HG02970 (cell line): ENCODE results near the gene TUBGCP4.

Experiments
- ATAC-seq: cut with Tn5 transposase; IDR thresholded peaks from one replicate; pipeline ENCODE4 v1.9.1; 2021; ENCODE audit warnings: mild to moderate bottlenecking, moderate library complexity, moderate number of reproducible peaks; ENCODE audit not compliant: unreplicated experiment, low FRiP score

The TUBGCP4 gene, protein sequence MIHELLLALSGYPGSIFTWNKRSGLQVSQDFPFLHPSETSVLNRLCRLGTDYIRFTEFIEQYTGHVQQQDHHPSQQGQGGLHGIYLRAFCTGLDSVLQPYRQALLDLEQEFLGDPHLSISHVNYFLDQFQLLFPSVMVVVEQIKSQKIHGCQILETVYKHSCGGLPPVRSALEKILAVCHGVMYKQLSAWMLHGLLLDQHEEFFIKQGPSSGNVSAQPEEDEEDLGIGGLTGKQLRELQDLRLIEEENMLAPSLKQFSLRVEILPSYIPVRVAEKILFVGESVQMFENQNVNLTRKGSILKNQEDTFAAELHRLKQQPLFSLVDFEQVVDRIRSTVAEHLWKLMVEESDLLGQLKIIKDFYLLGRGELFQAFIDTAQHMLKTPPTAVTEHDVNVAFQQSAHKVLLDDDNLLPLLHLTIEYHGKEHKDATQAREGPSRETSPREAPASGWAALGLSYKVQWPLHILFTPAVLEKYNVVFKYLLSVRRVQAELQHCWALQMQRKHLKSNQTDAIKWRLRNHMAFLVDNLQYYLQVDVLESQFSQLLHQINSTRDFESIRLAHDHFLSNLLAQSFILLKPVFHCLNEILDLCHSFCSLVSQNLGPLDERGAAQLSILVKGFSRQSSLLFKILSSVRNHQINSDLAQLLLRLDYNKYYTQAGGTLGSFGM

DNA sequence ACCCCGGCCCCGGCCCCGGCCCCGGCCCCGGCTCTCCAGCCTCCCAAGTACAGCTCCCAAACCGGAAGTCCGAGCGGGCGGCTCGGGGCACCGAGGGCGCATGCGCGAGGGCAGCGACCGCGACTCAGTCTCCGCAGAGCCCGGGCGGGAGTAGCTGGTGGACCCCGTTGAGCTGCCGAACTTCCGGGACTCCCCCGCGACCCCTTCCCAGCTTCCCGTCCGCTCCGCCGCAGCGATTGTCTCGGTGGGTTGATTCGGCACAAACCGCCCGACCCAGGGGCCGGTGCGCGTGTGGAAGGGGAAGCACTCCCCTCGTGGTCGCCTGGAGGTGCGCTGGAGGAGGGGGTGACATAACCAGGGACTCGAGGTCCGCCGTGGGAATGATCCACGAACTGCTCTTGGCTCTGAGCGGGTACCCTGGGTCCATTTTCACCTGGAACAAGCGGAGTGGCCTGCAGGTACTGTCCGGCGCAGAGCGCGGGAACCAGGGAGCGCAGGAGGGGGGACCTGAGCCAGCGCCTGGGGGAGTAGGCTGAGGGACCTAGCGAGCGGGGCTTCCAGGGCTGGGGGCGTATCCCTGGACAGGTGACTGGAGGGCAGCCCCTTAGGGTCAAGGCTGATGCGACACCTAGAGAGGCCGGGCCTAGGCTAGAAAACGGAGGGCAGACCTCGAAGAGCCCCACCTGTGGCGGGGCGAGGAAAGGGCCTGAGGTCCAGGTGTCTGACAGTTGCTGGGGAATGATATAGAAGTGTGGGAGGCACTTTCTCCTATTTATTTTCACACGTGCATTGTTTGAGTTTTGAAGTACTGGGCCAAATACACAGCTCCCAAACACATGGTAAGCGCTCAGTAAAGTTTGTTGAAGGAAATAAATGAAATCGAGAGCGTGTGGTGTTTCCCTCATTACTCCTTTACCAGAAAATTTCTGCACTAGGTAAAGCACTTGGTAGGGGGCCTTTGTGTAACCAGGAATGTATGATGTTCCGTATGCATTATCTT, at the start of gene TUBGCP4, which contains the start of gene ZSCAN29:
Gene TUBGCP4, plus strand, starts transcription at position 127 of the 1,000 bp plus-strand sequence. Its CDS starts 254 bp downstream, at position 381.
Gene ZSCAN29, minus strand, starts transcription at position 69 of the 1,000 bp plus-strand sequence. CDS start 1,130 bp downstream, outside the sequence.
- ATAC-seq = peak; percentile 86

DNA sequence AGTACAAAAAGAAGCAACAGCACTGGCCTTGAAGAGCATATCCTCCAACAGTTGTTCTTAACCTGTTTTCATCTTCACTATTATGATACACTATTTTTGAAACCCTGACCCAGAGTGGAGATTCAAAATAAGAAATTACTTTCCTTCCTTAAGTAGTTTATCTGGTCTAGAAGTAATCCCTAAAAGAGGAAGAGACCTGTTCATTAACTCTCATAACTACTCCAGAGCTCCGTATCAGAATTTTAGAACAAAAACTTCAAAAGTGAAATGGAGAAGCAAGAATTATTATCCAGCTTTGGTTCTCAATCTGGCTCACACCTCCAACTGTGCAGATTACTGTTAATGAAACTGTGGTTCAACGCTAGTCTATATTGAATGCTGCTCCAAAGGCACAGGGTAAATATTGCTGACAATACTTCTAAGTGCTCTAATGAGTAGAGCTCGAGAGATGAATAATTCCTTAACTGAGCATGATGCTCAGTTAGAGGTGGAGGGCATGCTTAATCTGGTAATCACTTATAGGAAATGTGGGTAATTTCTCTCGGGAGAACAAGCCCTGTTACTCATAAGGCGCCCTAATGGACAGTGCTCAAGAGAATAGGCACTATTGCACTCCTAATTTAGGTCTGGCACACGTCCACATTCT, 45.7 kb upstream of the TUBGCP4 start:
- ATAC-seq = no peak

- ATAC-seq = no peak
These were observed 41.5 kb upstream of the TUBGCP4 start for GRCh38 chr15:43329217-43329959.

- peak; percentile 86 for ATAC-seq
These were observed 40.7 kb upstream of the TUBGCP4 start, which contains the start of gene LCMT2 for GRCh38 chr15:43329960-43330779. LCMT2 (minus strand) TSS chr15:43330573; CDS start chr15:43330489, 84 bp downstream.

DNA sequence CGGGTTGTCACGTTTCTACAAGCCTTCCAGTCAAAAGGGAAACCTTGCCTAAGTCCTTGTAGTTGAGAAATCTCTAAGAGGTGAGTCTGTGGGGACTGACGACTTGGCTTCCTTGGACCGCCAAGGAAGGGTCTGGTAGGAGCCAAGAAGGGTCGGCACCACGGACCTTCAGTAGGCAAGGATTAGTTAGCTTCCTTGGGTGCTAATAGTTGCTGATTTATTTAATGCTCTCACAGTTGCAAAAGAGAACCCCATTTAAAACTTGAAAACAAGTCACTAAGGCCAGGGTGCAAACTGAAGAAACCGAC, 40.2 kb upstream of the TUBGCP4 start:
- ATAC-seq = peak; percentile 7

DNA sequence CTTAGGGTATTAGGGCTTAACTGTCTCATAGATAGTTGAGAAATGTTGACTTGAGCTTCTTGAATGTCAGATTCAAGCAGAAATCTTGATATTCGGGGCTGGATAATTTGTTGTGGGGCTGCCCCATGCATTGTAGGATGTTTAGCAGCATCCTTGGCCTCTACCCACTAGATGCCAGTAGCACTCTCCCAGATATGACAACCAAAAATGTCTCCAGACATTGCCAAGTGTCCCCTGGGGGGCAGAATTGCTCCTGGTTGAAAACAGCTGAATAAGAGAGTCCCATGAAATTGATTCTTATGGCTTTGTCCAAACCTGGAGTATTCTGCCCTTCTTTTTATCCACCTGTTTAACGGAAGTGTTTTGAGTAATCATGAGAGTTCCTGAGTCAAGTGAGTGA, 24.6 kb upstream of the TUBGCP4 start:
- ATAC-seq = no peak

DNA sequence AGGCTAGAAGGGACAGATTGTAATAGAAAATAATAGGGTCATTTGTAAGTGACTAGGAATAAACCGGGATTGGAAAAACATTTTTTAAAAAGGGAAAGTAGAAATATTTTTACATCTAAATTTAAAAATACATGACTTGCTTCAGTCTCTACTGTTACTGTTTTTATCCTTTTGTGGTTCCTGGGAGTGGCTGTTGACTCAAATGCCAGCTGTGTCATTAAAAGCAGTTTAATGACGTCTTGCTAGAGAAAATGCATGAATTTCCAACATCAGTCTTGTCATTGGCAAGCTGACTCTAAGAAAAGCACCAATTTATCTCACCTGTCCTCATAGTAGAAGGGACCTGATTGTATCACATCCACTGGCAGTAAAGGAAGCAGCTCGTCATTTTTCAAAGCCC, 23.8 kb upstream of the TUBGCP4 start:
- ATAC-seq = no peak

DNA sequence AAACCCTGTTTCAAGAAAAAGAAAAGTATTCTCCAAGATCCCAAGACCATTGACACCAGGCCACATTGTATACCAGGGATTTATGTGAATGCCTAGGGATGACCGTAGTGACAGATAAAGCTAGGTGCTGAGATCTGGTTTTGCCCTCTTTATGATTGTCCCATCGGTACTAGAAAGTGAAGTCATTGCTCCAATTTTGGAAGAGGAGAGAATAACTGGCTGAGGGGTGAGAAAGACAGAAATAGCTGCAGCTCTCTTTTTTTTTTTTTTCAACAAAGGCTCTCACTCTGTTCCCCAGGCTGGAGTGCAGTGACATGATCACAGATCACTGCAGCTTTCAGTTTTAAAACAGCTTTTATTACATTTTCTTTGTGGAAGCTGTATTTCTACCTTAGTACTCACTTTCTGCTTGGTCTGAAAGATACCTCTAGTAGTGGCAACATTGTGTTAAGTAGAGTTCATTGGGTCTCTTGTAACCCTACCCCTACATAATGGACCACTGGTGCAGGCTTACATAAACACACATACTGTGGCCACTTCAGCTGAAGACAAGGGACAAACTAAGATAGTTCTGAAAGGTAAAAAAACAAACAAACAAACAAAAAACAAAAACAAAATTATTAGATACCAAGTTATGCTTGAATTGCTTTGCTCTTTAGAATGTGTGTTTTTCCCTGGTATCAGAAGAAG, 18.1 kb upstream of the TUBGCP4 start:
- ATAC-seq = no peak

DNA sequence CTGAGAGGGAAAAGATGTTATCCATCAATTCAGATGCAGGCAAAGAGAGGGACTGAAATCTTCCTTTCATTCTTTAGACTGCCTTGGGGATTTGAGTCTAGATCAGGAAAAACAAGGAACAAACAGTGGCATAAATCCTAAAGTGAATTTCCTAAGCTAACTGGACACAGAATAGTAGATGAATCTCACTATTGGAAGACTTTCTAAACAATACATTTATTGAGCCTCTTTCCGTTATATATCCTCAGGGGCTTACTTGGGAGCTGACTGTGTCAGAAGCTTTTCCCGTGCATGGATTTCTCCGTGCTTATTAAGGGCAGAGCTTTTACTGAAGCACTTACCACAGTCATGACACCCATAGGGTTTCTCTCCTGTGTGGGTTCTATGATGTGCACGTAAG, 10.1 kb upstream of the TUBGCP4 start:
- ATAC-seq = no peak

DNA sequence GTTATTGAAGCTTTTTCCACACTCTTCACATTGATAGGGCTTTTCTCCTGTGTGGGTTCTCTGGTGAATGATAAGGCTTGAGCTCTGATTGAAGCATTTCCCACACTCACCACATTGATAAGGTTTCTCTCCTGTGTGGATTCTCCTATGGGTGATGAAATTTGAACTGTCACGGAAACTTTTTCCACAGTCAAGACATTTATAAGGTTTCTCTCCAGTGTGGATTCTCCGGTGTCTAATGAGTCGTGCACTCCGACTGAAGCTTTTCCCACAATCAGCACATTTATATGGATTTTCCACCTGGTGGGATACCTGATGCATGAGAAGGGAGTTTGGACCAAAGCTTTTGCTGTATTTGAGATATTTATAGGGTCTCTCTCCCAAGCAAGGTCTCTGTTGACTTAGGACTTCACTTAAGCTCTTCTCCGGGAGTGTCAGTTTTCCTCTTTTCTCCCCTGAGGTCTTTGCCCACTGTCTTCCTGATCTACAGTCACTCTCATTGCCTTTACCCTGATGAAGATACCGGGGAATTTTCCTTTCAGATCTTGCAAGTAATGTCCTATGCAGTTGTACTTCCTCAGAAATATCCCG, 9.5 kb upstream of the TUBGCP4 start:
- no peak for ATAC-seq

DNA sequence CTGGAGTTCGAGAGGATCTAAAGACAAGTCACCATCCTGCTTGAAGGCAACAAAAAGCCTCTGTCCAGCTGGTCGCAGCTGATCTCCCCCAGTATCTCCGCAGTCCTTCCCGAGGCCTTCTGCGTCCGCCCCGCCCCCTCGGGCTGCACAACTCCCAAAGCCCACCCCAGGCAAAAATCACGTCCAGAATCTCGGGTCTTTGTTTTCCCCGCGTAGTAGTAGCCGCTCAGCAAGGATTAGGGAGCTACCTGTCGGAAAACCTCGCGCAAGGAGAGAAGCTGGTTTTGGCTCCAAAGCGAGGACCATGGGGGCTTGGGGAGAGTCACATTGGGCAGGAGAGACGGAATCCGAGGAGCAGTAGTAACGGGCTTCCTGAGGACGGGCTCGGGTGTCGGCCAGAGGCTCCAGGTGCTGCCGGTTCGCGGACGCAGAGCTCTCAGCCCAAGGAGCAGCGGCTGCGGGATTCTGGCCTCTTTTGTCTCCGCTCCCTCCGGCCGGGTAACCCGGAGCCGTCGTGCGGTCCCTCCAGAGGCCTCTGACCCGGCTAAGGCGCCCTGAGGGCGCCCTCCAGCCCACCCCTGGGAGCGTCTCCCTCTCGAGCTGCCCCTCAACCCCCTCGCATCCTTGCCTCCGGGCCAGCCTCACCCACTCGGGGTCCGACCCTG, 459 bp upstream of the TUBGCP4 start:
- ATAC-seq = peak; percentile 30

GRCh38 chr15:43376017-43376705, 5.3 kb downstream of the TUBGCP4 start:
- no peak for ATAC-seq

DNA sequence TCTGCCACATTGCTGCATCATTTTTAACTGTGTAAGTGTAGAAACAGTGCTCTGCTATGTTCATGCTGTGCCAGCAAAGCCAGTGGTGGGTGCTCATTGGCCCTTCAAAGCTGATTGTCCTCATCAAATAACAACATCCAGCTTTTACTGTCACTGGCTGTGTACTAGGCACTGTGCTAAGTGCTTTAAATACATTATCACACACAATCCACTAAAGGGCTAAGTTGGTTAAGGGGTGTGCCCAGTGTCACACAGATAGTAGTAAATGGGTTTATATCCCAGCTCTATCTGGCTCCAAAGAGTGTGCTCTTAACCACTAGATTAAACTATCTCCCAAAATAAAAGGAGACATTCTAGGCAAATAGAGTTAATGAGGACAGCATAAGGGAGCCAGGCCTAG, 7.7 kb downstream of the TUBGCP4 start:
- ATAC-seq = no peak

DNA sequence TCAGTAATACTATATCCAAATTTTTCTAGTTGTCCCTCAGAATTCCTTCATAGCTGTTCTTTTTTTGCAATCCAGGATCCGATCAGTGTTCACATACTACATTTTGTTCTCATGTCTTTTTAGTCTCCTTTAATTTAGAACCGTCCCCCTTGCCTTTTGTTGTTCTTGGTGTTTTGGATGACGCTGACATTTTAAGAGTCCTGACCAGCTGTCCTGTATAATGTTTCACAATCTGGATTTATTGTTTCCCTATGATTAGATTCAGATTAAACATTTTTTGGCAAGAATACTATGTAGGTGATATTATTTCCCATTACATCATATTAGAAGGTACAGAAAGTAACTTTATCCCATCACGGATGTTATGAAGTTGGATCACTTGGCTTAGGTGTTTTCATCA, 11.4 kb downstream of the TUBGCP4 start:
- no peak for ATAC-seq

- ATAC-seq = no peak
These were observed 12.2 kb downstream of the TUBGCP4 start for GRCh38 chr15:43383070-43383469.

- no peak for ATAC-seq
These were observed 19.8 kb downstream of the TUBGCP4 start for GRCh38 chr15:43390723-43391122.
